NCI-H2171 treated with DMSO at 0.1 percent for 48 hours (cell line): ENCODE results near the gene SELENOI.
"Not testable (repeated sequence)": the region's sequence is repeated elsewhere in the genome, so short reads cannot be mapped to it uniquely, and the experiment has no call there.

Experiments
- DNase-seq: peaks from one replicate; lab custom pipeline; 2025; lab: John Stamatoyannopoulos, UW

The SELENOI gene

GRCh38 chr2:26345545-26346453 lies at the start of gene SELENOI:
SELENOI (plus strand) TSS chr2:26346143; CDS start chr2:26346233, 90 bp downstream.
- peak; percentile 100 for DNase-seq

- DNase-seq = peak; percentile 31
These were observed 48.9 kb upstream of the SELENOI start for GRCh38 chr2:26297061-26297460.

GRCh38 chr2:26298286-26298637 lies 47.7 kb upstream of the SELENOI start:
- DNase-seq = no peak

GRCh38 chr2:26298638-26299393 lies 47.1 kb upstream of the SELENOI start:
- no peak for DNase-seq

DNA sequence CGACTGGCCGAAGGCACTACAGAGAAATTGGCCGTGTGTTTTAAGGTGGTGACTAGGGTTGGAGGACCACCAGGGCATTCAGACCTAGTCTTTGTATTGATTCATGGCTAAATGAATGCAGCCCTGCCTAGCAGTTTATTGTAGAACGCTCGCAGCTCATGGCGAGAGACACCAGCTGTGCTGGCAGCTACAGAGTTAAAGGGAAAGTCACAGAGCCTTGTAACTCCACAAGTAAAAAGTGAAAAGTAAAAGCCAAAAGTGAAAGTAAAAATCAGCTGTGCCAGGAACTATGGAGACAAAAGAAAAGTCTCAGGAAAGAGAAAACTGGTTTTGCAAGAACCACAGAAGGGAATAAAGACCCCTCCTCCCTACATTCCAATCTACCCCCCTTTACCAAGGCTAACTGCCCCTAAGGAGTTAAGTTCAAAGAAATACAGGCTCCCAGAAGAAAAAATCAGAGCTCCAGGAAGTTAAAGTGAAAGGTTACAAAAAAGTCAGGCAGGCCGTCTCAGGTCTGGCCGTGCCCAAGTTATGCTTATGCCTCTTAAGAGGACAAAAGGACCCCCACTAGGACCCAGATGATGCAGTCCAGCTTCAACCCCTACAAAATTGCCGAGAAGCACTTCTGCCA lies 46.4 kb upstream of the SELENOI start:
- no peak for DNase-seq

- no peak for DNase-seq
These were observed 45.6 kb upstream of the SELENOI start for GRCh38 chr2:26300234-26300925.

GRCh38 chr2:26302846-26303245 lies 43.1 kb upstream of the SELENOI start:
- DNase-seq = no peak

DNA sequence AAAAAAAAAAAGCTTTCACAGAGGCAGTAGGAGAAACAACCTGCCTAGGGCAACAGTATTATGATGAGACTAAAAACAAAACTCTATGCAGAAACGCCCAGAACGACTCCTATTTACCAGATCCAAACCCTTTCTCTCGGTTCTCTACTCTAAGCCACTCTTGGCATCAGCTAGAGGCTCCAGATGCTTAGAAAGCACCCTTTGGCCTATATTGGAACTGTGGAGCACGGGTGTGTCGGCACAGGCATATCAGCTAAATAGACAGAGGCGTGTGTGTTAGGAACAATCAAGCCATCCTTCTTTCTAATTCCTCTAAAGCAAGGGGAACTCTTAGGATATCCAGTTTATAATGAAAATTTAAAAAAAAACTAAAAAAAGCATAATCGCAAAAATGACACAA lies 40.8 kb upstream of the SELENOI start:
- not testable (repeated sequence) for DNase-seq

GRCh38 chr2:26305540-26305939 lies 40.4 kb upstream of the SELENOI start:
- DNase-seq = peak; percentile 19

- no peak for DNase-seq
These were observed 36.0 kb upstream of the SELENOI start for GRCh38 chr2:26309921-26310320.

GRCh38 chr2:26312471-26312870 lies 33.5 kb upstream of the SELENOI start:
- no peak for DNase-seq

DNA sequence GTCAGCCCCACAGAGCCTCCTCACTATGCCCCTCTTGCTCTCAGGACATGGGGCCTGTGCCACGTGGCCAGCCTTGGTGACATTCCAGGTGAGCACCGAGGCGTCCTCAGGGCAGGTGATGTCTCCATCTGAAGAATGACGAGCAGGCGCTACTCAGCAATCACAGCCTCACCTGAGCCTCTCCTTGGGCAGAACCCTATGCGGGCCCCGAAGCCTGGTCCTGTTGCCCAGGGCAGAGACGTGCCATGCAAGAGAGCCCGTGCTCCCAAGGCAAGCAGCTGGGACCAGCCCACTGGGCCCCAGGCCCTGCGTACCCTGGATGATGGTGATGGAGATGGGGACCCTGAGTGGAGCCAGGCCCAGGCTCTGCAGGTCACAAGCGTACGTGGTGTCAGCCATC lies 32.5 kb upstream of the SELENOI start:
- DNase-seq = no peak

GRCh38 chr2:26314243-26314642 lies 31.7 kb upstream of the SELENOI start:
- DNase-seq = peak; percentile 13

- DNase-seq = peak; percentile 54
These were observed 29.9 kb upstream of the SELENOI start for GRCh38 chr2:26316041-26316440.

GRCh38 chr2:26316845-26317244 lies 29.1 kb upstream of the SELENOI start:
- no peak for DNase-seq

DNA sequence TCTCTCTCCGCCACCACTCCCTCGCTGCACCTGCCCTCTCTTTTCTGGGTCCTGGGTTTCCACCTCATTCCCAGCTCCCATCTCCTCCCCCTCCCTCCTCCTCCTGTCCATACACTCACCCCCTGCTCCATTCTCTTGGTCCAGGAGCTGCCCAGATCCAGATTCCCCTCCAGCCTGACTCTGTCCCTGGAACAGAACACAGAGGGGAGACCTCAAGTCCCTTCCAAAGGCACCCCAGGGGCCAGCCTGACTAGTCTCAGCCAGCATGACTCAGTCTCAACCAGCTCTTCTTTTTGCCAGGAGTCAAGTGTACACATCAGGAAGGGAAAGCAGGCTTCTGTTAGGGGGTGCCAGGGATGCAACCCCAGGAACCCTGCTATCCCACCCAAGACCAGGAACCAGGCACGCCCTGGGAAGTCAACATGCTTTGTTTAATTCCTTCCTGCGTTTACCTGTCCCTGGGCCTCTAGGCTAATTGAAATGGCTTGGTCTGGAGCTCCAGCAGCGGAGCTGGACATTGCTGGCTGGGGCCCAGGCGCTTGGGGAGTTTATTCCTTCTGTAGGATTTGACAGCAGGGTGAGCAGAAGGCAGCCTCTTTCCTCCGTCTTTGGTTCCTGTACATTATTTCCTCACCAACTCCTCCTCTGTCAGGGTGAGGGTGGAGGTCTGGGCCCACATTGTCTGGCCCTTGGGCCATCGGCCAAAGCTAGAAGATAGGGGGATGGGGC lies 28.4 kb upstream of the SELENOI start:
- no peak for DNase-seq

DNA sequence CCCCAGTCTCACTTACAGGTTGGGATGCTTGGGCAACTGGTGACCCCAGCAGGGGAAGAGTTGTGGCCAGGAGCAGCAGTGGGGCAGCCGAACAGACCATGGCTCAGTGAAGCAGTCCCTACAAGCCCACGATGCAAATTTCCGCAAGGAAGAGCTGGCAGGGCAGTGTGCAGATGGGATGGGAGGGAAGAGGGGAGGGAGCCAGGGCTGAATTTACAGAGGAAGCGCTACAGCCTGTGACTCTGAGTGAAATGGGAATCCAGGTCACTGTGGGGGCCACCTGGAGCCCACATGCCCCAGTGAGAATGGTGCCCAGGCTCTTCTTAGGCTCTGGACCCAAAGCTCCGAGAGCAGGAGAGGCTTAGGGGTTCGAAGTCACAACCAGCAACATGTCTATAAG lies 27.0 kb upstream of the SELENOI start:
- DNase-seq = peak; percentile 51

- not testable (repeated sequence) for DNase-seq
These were observed 21.5 kb upstream of the SELENOI start for GRCh38 chr2:26324479-26324878.

- no peak for DNase-seq
These were observed 21.0 kb upstream of the SELENOI start for GRCh38 chr2:26324903-26325302.

DNA sequence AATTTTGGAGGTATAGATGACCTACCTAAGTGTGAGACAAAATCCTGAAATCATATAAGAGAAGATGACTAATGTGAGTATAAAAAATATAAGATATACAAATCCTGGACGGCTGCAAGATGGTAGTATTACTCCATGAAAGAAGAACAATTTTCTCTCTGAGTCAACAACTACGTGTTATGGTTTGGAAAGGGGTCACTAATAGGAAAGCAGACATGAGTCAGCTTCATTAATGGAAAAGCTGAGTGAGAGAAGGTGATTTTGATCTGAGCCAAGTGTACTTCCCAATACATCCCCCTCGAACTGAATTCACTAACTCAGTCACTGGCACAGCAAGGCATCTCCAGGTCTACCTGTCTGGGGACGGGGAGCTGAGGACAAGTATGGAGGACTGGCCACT lies 20.1 kb upstream of the SELENOI start:
- DNase-seq = no peak

DNA sequence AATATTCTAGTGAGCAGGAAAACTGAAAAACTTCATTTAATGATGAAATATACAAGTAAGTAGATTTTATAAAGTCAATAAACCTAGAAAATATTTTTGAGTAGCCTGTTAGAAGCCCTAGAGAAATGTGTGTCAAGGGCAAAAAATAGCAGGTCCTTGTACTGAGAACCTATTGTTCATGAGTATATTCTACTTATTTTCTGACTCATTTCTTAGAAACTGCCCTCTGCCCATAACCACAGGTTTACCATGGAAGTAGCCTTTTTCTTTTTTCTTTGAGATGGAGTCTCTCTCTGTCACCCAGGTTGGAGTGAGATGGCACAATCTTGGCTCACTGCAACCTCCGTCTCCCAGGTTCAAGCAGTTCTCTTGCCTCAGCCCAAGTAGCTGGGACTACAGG lies 19.4 kb upstream of the SELENOI start:
- no peak for DNase-seq
